Suprapubic skin (tissue), 4 donors: ENCODE results near the gene EHD3.

Source experiments
- CTCF ChIP-seq, 2 donors: fragments of 200-600 bp in 1 of 2; fragments of 450-650 bp in 1 of 2; sonication (generic) in 1 of 2; IDR thresholded peaks; one replicate each; pipeline ENCODE4 v1.5.1; 2016 to 2019; ENCODE audit warnings: antibody characterized with exemption in 2 of 2, mild to moderate bottlenecking in 1 of 2, moderate library complexity in 1 of 2
- EP300 ChIP-seq: sonication (generic); formaldehyde crosslinking; IDR thresholded peaks from one replicate; pipeline ENCODE4 v1.6.1; 2017; ENCODE audit warnings: antibody characterized with exemption
- POLR2A ChIP-seq, 2 donors: fragments of 450-650 bp; IDR thresholded peaks; one replicate each; pipeline ENCODE4 v1.6.1; 2017; ENCODE audit warnings: antibody characterized with exemption in 2 of 2, mild to moderate bottlenecking in 2 of 2, moderate library complexity in 2 of 2
- POLR2AphosphoS5 ChIP-seq, 3 donors: sonication (generic); formaldehyde crosslinking; IDR thresholded peaks; one replicate each; pipeline ENCODE4 v1.6.1; 2017; ENCODE audit warnings: antibody characterized with exemption in 3 of 3

DNA sequence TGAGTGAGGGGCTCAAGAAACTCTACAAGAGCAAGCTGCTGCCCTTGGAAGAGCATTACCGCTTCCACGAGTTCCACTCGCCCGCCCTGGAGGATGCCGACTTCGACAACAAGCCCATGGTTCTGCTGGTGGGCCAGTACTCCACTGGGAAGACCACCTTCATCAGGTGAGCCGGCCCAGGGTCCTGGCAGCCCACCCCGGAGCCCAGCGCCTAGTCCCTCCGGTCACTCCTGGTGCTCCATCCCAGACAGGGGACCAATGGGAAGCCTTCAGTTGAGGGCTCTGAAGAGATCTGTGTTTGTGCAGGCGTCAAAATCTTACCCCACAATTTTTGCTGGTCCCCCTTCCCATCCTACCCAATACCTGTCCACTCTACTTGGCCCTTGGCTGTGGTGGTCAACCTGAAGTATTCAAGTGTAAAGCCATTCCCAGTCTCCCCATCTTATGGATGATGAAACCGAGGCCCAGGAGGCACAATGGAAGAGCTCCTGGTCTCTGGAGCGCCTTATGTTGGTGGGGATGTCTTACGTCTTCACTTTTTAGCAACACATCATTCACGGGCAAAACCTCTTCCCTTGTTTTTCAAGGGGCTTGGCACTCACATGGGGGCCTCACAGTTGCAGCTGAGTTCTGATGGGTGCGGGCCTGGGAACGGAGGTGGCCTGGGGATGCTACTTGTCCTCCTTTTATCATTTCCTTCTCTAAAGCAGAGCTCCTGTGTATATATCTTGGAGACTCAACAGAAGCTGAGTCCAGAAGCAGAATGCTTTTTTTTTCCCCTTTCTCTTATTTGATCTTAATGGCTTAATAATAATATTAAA is 941 bp downstream of the EHD3 start:
- no peak for TF ChIP-seq CTCF (IDR thresholded peaks at IDR 0.05)
- TF ChIP-seq POLR2A (IDR thresholded peaks at IDR 0.05) = no peak
- no peak for TF ChIP-seq EP300
- no peak for TF ChIP-seq POLR2AphosphoS5 (IDR thresholded peaks at IDR 0.05)
